Uterus (tissue), 4 donors: ENCODE results near the gene FER. TPM values are rescaled to one million over a fixed set of nuclear protein-coding genes. Genes with fewer than 3 reads are reported as not detected.

ENCODE experiments used
- DNase-seq, 2 donors: peaks; one replicate each; pipeline ENCODE4 v3.0.0-alpha.2; 2019 to 2020
- H3K27ac ChIP-seq, 2 donors: fragments of 200-600 bp; sonication (generic); 1 replicate in 1 of 2; 2 replicates in 1 of 2; pipeline ENCODE4 v1.5.1; 2016 to 2018
- H3K27me3 ChIP-seq, 2 donors: fragments of 200-600 bp; sonication (generic); one replicate each; pipeline ENCODE4 v1.5.1; 2018 to 2019; ENCODE audit warnings: control low read depth in 1 of 2
- H3K36me3 ChIP-seq, 2 donors: fragments of 200-600 bp; sonication (generic); one replicate each; pipeline ENCODE4 v1.5.1; 2019; ENCODE audit warnings: control low read depth in 1 of 2
- H3K4me1 ChIP-seq, 2 donors: fragments of 200-600 bp; sonication (generic); one replicate each; pipeline ENCODE4 v1.5.1; 2018 to 2019; ENCODE audit warnings: control low read depth in 1 of 2
- H3K4me3 ChIP-seq, 2 donors: fragments of 200-600 bp; sonication (generic); 1 replicate in 1 of 2; 2 replicates in 1 of 2; pipeline ENCODE4 v1.5.1; 2018 to 2019; ENCODE audit warnings: mild to moderate bottlenecking in 1 of 2
- H3K9me3 ChIP-seq, 2 donors: fragments of 200-600 bp; sonication (generic); one replicate each; pipeline ENCODE4 v1.5.1; 2019; ENCODE audit warnings: control low read depth in 1 of 2
- CTCF ChIP-seq, 4 experiments: fragments of 200-600 bp in 2 of 4; fragments of 450-650 bp in 2 of 4; sonication (generic) in 2 of 4; IDR thresholded peaks; one replicate each; pipeline ENCODE4 v1.5.1; 2016 to 2019; ENCODE audit warnings: antibody characterized with exemption in 4 of 4, mild to moderate bottlenecking in 2 of 4, moderate library complexity in 1 of 4
- POLR2A ChIP-seq, 2 donors: fragments of 450-650 bp; IDR thresholded peaks; one replicate each; pipeline ENCODE4 v1.6.1; 2016; ENCODE audit warnings: antibody characterized with exemption in 2 of 2, mild to moderate bottlenecking in 1 of 2, moderate library complexity in 1 of 2
- intact Hi-C: fragments of 100-400 bp; cut with DNase I; formaldehyde crosslinking; loops from one replicate; pipeline ENCODE4 v1.15.1; 2023; ENCODE audit warnings: low total_unique reads
- total RNA-seq, 4 donors: library from RNA; depleted of rRNA in 3 of 4; stranded (reverse); fragments of >200 nt in 3 of 4; gene quantifications; one replicate each; pipeline versions ENCODE4 v1.1.0 to v1.2.4, GENCODE V29; 2014 to 2023
- donor health status: DM: yes; HTN: yes; CAD: no.

FER gene
- total RNA-seq, 4 donors from 2014 or later, result 16.9 to 60.1 (median 38.0) TPM

- Histone ChIP-seq H3K4me3 (no peak overlapping the region), H3K9me3 (no peaks in the 10 kb centered on the region), H3K4me1 (no peaks in the 10 kb centered on the region), H3K27ac (no peak overlapping the region), H3K27me3 (no peaks in the 10 kb centered on the region), H3K36me3 (no peaks in the 10 kb centered on the region)
- DNase-seq, result no peak
- TF ChIP-seq POLR2A (IDR thresholded peaks at IDR 0.05) (no peak), CTCF (IDR thresholded peaks at IDR 0.05) (no peak)
- intact Hi-C loops, result no loop called here
These were observed 414.4 kb downstream of the FER start for GRCh38 chr5:109161914-109162683.

- intact Hi-C loops, result no loop called here
- Histone ChIP-seq H3K27me3 (no peaks in the 10 kb centered on the region), H3K9me3 (no peaks in the 10 kb centered on the region), H3K36me3 (no peaks in the 10 kb centered on the region), H3K27ac (no peak overlapping the region), H3K4me3 (no peak overlapping the region), H3K4me1 (no peaks in the 10 kb centered on the region)
- no peak for TF ChIP-seq CTCF (IDR thresholded peaks at IDR 0.05)
- TF ChIP-seq POLR2A (IDR thresholded peaks at IDR 0.05), result no peak
- no peak for DNase-seq
These were observed 415.6 kb downstream of the FER start for GRCh38 chr5:109163336-109163735.

- H3K27me3 ChIP-seq, result no peaks in the 10 kb centered on the region
- DNase-seq, result no peak
- H3K9me3 ChIP-seq, result no peaks in the 10 kb centered on the region
- no peaks in the 10 kb centered on the region for H3K4me1 ChIP-seq
- H3K36me3 ChIP-seq, result no peaks in the 10 kb centered on the region
- no peak for TF ChIP-seq POLR2A (IDR thresholded peaks at IDR 0.05)
- no peak for TF ChIP-seq CTCF (IDR thresholded peaks at IDR 0.05)
- H3K27ac ChIP-seq, result no peak overlapping the region
- intact Hi-C loops, result no loop called here
- H3K4me3 ChIP-seq, result no peak overlapping the region
These were observed 416.3 kb downstream of the FER start for GRCh38 chr5:109164001-109164400.

GRCh38 chr5:109167586-109167985 lies 419.9 kb downstream of the FER start:
- Histone ChIP-seq H3K27me3 (no peaks in the 10 kb centered on the region), H3K4me1 (no peaks in the 10 kb centered on the region), H3K27ac (no peak overlapping the region), H3K4me3 (no peak overlapping the region), H3K9me3 (no peaks in the 10 kb centered on the region), H3K36me3 (no peaks in the 10 kb centered on the region)
- TF ChIP-seq CTCF (IDR thresholded peaks at IDR 0.05), result no peak
- no peak for TF ChIP-seq POLR2A (IDR thresholded peaks at IDR 0.05)
- DNase-seq, result no peak
- intact Hi-C loops, result no loop called here

- Histone ChIP-seq H3K4me3 (no peak overlapping the region), H3K4me1 (no peaks in the 10 kb centered on the region), H3K36me3 (no peaks in the 10 kb centered on the region), H3K27me3 (no peaks in the 10 kb centered on the region), H3K27ac (no peak overlapping the region), H3K9me3 (no peaks in the 10 kb centered on the region)
- intact Hi-C loops, result no loop called here
- no peak for TF ChIP-seq CTCF (IDR thresholded peaks at IDR 0.05)
- TF ChIP-seq POLR2A (IDR thresholded peaks at IDR 0.05), result no peak
- DNase-seq, result no peak
These were observed 420.5 kb downstream of the FER start for GRCh38 chr5:109168151-109168550.
